ENCODE data around the gene KCNIP4. TPM values are rescaled to one million over a fixed set of nuclear protein-coding genes. Genes with fewer than 3 reads are reported as not detected.

Gene KCNIP4
- total and polyA plus RNA-seq, 9 of the 15 experiments (the other 6 are each of a cell fraction or from before 2014, with no cell fraction given), result 0.25 to 0.41 TPM; not detected in 7

DNA sequence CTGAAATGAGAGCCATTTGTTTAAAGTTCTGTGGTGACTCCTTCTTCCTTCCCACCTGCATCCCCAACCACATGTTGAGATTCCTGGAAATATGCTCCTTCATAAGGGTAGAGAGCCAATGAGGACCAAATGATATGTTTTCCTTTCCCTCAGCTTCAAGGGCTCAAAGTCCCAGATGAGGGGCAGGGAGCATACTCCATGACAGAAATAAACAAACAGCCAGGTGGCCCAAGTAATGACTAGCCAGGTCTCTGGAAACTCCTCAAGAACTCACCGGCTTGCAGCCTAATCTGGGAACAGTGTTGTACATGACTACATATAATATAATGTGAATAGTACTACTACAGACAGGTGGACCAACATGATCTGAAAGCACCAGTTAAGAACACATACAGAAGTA lies 856.0 kb downstream of the KCNIP4 start:
- Histone ChIP-seq H3K9ac (ENCODE audit: insufficient read depth in 1 of 2, low read depth in 2 of 2, low read length in 2 of 2) (no peak overlapping the region), H4K20me1 (replicated peaks; ENCODE audit: control insufficient read depth, insufficient read depth, low read length) (no peaks in the 10 kb centered on the region), H2AFZ (ENCODE audit: low read depth, low read length) (no peak overlapping the region), H3K4me2 (ENCODE audit: insufficient read depth, low read length) (no peak overlapping the region), H3K27ac (ENCODE audit: extremely low read depth, low read depth, low read length) (no peak overlapping the region), H3K4me3 (no peak overlapping the region), H3K9me3 (replicated peaks; ENCODE audit: control insufficient read depth, insufficient read depth, low read depth, low read length) (no peaks in the 10 kb centered on the region), H3K4me1 (replicated peaks in 1 of 2; ENCODE audit: control insufficient read depth in 2 of 2, insufficient read depth in 2 of 2, low read length in 2 of 2) (no peaks in the 10 kb centered on the region), H3K79me2 (ENCODE audit: control insufficient read depth, insufficient read depth, low read length) (no peaks in the 10 kb centered on the region), H3K27me3 (ENCODE audit: control insufficient read depth in 2 of 2, insufficient read depth in 2 of 2, low read length in 2 of 2) (no peaks in the 10 kb centered on the region), H3K9me1 (ENCODE audit: control insufficient read depth, insufficient read depth, low read length) (no peaks in the 10 kb centered on the region), H3K36me3 (ENCODE audit: control insufficient read depth, insufficient read depth, low read length) (no peaks in the 10 kb centered on the region)
- in situ Hi-C loops (cut with MboI) (no loop called here), intact Hi-C loops (cut with micrococcal nuclease) (no loop called here)
- POLR2A ChIA-PET, result no interaction called here
- DNase-seq (ENCODE audit: extremely low read depth in 1 of 4, low spot score in 3 of 4), result no peak
- TF ChIP-seq TAL1 (IDR thresholded peaks at IDR 0.05), result no peak
- TF ChIP-seq ZKSCAN3 (CRISPR knock-in tag; IDR thresholded peaks at IDR 0.05), result no peak
- TF ChIP-seq, protein P1, sequence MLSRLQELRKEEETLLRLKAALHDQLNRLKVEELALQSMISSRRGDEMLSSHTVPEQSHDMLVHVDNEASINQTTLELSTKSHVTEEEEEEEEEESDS (CRISPR knock-in tag; IDR thresholded peaks at IDR 0.05), result no peak
- TF ChIP-seq SMARCB1 (IDR thresholded peaks at IDR 0.05; ENCODE audit: insufficient read length, low read depth), result no peak
- TF ChIP-seq, protein P2, sequence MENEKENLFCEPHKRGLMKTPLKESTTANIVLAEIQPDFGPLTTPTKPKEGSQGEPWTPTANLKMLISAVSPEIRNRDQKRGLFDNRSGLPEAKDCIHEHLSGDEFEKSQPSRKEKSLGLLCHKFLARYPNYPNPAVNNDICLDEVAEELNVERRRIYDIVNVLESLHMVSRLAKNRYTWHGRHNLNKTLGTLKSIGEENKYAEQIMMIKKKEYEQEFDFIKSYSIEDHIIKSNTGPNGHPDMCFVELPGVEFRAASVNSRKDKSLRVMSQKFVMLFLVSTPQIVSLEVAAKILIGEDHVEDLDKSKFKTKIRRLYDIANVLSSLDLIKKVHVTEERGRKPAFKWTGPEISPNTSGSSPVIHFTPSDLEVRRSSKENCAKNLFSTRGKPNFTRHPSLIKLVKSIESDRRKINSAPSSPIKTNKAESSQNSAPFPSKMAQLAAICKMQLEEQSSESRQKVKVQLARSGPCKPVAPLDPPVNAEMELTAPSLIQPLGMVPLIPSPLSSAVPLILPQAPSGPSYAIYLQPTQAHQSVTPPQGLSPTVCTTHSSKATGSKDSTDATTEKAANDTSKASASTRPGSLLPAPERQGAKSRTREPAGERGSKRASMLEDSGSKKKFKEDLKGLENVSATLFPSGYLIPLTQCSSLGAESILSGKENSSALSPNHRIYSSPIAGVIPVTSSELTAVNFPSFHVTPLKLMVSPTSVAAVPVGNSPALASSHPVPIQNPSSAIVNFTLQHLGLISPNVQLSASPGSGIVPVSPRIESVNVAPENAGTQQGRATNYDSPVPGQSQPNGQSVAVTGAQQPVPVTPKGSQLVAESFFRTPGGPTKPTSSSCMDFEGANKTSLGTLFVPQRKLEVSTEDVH (IDR thresholded peaks at IDR 0.05; ENCODE audit: low read depth, partially characterized antibody), result no peak
- TF ChIP-seq, protein P3, sequence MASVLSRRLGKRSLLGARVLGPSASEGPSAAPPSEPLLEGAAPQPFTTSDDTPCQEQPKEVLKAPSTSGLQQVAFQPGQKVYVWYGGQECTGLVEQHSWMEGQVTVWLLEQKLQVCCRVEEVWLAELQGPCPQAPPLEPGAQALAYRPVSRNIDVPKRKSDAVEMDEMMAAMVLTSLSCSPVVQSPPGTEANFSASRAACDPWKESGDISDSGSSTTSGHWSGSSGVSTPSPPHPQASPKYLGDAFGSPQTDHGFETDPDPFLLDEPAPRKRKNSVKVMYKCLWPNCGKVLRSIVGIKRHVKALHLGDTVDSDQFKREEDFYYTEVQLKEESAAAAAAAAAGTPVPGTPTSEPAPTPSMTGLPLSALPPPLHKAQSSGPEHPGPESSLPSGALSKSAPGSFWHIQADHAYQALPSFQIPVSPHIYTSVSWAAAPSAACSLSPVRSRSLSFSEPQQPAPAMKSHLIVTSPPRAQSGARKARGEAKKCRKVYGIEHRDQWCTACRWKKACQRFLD (CRISPR knock-in tag; IDR thresholded peaks at IDR 0.05), result no peak
- no peak for TF ChIP-seq ZNF12 (CRISPR knock-in tag; IDR thresholded peaks at IDR 0.05)
- no peak for TF ChIP-seq SMAD3 (CRISPR knock-in tag; conservative IDR thresholded peaks at IDR 0.05)
- no peak for TF ChIP-seq SUPT5H (IDR thresholded peaks at IDR 0.05)
- no peak for FAIRE-seq
- BruUV-seq (replicated peaks), result no TSS peak
- CTCF ChIA-PET (ENCODE audit: low intra/inter-chr PET ratio), result no interaction called here
- 0% methylated on average over 1 of the region's 1 CpG for WGBS (ENCODE audit: insufficient coverage, low coverage, missing lambda C conversion rate)
- ATAC-seq, result no peak
